Measurements from ENCODE around the gene RPL18A.

RPL18A gene

GRCh38 chr19:17855280-17856152 lies 4.2 kb upstream of the RPL18A start:
- no peak overlapping the region for H3K9ac ChIP-seq (ENCODE audit: low read depth in 1 of 2, low read length in 2 of 2)

DNA sequence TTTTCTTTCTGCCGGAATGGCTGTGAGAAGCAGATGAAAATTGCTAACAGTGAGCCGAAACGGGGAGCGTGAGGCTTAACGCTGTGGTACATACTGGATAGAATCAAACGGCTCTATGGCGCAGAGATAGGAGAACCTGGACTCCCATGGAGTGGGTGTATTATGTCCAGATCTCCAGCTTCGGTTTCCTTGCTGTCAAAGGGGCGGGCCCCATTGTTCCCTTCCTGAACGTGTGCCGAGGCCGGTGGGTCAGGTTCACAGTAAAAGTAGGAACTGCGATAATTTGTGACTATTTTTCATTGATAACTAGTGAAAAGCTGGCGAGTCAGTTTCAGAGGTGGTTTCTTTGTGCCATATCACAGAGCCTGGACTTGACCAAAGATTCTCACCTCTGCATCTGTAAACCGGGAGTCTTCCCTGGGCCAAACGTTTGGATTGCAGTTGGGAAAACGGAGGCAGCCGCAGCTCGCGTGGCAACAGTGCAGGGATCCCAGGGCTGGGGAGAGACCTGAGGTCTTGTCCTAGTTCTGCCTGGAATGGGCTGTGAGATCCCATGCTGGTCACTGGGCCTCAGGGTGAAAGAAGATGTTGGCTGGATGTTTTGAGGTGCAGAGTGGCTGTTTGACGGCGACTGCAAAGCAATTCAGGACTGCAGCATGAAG lies 752 bp downstream of the RPL18A start:
- peaks cover 25 to 37% of the 10 kb centered on the region in 2 donors for H3K36me3 ChIP-seq (ENCODE audit: control insufficient read depth in 1 of 2, insufficient read depth in 2 of 2, low read length in 2 of 2)
- no peak overlapping the region for H3K27ac ChIP-seq (ENCODE audit: low read depth, low read length)
- no peaks in the 10 kb centered on the region for H3K9me3 ChIP-seq (ENCODE audit: control insufficient read depth in 1 of 2, low read length in 2 of 2)
- peaks cover 29 to 34% of the 10 kb centered on the region in 2 donors for H3K4me1 ChIP-seq (ENCODE audit: control insufficient read depth in 1 of 2, insufficient read depth in 2 of 2, low read length in 2 of 2)
- peak overlapping the region; percentile 88 to 92 for H3K9ac ChIP-seq (ENCODE audit: low read depth in 1 of 2, low read length in 2 of 2)
- H3K4me3 ChIP-seq (ENCODE audit: low read depth in 1 of 2, low read length in 2 of 2), result peak overlapping the region; percentile 89 to 98
- no peaks in the 10 kb centered on the region for H3K27me3 ChIP-seq (ENCODE audit: control insufficient read depth in 1 of 2, insufficient read depth in 2 of 2, low read length in 2 of 2)

More at GRCh38 chr19:17855280-17856152, 4.2 kb upstream of the RPL18A start:
- Histone ChIP-seq H3K9me3 (ENCODE audit: control insufficient read depth in 1 of 2, low read length in 2 of 2) (no peaks in the 10 kb centered on the region), H3K27me3 (ENCODE audit: control insufficient read depth in 1 of 2, insufficient read depth in 2 of 2, low read length in 2 of 2) (no peaks in the 10 kb centered on the region), H3K36me3 (ENCODE audit: control insufficient read depth in 1 of 2, insufficient read depth in 2 of 2, low read length in 2 of 2) (no peaks in the 10 kb centered on the region), H3K4me3 (ENCODE audit: low read depth in 1 of 2, low read length in 2 of 2) (no peak overlapping the region), H3K27ac (ENCODE audit: low read depth, low read length) (no peak overlapping the region), H3K4me1 (ENCODE audit: control insufficient read depth in 1 of 2, insufficient read depth in 2 of 2, low read length in 2 of 2) (peaks cover 0 to 5% of the 10 kb centered on the region in 2 donors)

DNA sequence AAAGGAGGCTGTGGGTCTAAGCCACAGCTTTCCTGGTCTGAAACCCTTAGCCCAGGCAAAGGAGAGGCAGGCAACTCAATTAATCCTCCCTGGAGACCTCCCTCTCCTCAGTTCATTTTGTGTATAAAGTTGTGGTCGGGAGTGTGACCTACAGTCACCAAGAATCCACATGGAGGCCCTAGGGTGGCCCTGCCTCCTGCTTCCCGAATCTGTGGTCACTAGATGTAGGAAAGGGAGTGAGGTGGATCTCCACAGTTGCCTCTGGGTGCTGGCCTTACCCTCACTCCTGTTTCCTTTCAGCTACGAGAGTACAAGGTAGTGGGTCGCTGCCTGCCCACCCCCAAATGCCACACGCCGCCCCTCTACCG lies 1.3 kb downstream of the RPL18A start:
- Histone ChIP-seq H3K9me3 (ENCODE audit: control insufficient read depth in 1 of 2, low read length in 2 of 2) (no peaks in the 10 kb centered on the region), H3K27ac (ENCODE audit: low read depth, low read length) (no peak overlapping the region), H3K4me3 (ENCODE audit: low read depth in 1 of 2, low read length in 2 of 2) (peak overlapping the region; percentile 89 to 98), H3K36me3 (ENCODE audit: control insufficient read depth in 1 of 2, insufficient read depth in 2 of 2, low read length in 2 of 2) (peaks cover 25 to 38% of the 10 kb centered on the region in 2 donors), H3K27me3 (ENCODE audit: control insufficient read depth in 1 of 2, insufficient read depth in 2 of 2, low read length in 2 of 2) (no peaks in the 10 kb centered on the region), H3K4me1 (ENCODE audit: control insufficient read depth in 1 of 2, insufficient read depth in 2 of 2, low read length in 2 of 2) (peaks cover 35 to 39% of the 10 kb centered on the region in 2 donors), H3K9ac (ENCODE audit: low read depth in 1 of 2, low read length in 2 of 2) (peak overlapping the region; percentile 88 to 92)

GRCh38 chr19:17861542-17862402 lies 2.1 kb downstream of the RPL18A start:
- H3K4me3 ChIP-seq (ENCODE audit: low read depth in 1 of 2, low read length in 2 of 2), result peak overlapping the region; percentile 89 to 98
- H3K36me3 ChIP-seq (ENCODE audit: control insufficient read depth in 1 of 2, insufficient read depth in 2 of 2, low read length in 2 of 2), result peaks cover 25 to 38% of the 10 kb centered on the region in 2 donors
- peaks cover 37 to 41% of the 10 kb centered on the region in 2 donors for H3K4me1 ChIP-seq (ENCODE audit: control insufficient read depth in 1 of 2, insufficient read depth in 2 of 2, low read length in 2 of 2)
- no peaks in the 10 kb centered on the region for H3K9me3 ChIP-seq (ENCODE audit: control insufficient read depth in 1 of 2, low read length in 2 of 2)
- H3K9ac ChIP-seq (ENCODE audit: low read depth in 1 of 2, low read length in 2 of 2), result peak overlapping the region; percentile 88 to 92
- no peaks in the 10 kb centered on the region for H3K27me3 ChIP-seq (ENCODE audit: control insufficient read depth in 1 of 2, insufficient read depth in 2 of 2, low read length in 2 of 2)
- no peak overlapping the region for H3K27ac ChIP-seq (ENCODE audit: low read depth, low read length)

DNA sequence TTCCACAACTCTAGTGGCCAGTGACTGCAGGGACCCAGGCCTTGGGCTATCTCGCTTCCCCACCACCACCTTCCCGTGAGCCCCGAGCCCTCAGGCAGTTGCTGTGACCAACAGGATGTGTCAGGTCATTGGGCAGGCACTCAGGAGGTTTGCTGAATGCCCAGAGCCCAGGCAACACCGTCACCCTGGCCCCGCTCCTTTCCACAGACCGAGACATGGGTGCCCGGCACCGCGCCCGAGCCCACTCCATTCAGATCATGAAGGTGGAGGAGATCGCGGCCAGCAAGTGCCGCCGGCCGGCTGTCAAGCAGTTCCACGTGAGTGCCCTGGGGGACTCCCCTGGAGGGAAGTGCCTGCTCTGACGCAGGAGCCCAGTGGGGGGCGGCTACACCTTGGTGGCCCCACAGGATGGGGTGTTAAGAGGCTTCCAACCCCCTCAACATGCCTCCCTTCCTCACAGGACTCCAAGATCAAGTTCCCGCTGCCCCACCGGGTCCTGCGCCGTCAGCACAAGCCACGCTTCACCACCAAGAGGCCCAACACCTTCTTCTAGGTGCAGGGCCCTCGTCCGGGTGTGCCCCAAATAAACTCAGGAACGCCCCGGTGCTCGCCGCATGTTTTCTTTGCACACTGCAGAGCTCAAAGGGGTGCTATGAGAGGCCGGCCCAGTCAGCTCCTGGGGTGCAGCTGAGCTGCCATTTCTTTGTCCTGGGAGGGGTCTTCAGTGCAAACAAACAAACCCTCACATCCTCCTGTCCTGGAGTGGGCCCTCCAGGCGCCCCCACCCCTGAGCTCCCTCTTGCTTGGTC lies 3.2 kb downstream of the RPL18A start:
- H3K4me1 ChIP-seq (ENCODE audit: control insufficient read depth in 1 of 2, insufficient read depth in 2 of 2, low read length in 2 of 2), result peaks cover 43 to 46% of the 10 kb centered on the region in 2 donors
- no peaks in the 10 kb centered on the region for H3K9me3 ChIP-seq (ENCODE audit: control insufficient read depth in 1 of 2, low read length in 2 of 2)
- no peak overlapping the region for H3K27ac ChIP-seq (ENCODE audit: low read depth, low read length)
- H3K27me3 ChIP-seq (ENCODE audit: control insufficient read depth in 1 of 2, insufficient read depth in 2 of 2, low read length in 2 of 2), result no peaks in the 10 kb centered on the region
- H3K36me3 ChIP-seq (ENCODE audit: control insufficient read depth in 1 of 2, insufficient read depth in 2 of 2, low read length in 2 of 2), result peaks cover 25 to 38% of the 10 kb centered on the region in 2 donors
- H3K4me3 ChIP-seq (ENCODE audit: low read depth in 1 of 2, low read length in 2 of 2), result no peak overlapping the region
- no peak overlapping the region for H3K9ac ChIP-seq (ENCODE audit: low read depth in 1 of 2, low read length in 2 of 2)

GRCh38 chr19:17863520-17864182 lies 3.9 kb downstream of the RPL18A start:
- H3K9me3 ChIP-seq (ENCODE audit: control insufficient read depth in 1 of 2, low read length in 2 of 2), result no peaks in the 10 kb centered on the region
- peaks cover 43 to 46% of the 10 kb centered on the region in 2 donors for H3K4me1 ChIP-seq (ENCODE audit: control insufficient read depth in 1 of 2, insufficient read depth in 2 of 2, low read length in 2 of 2)
- H3K36me3 ChIP-seq (ENCODE audit: control insufficient read depth in 1 of 2, insufficient read depth in 2 of 2, low read length in 2 of 2), result peaks cover 25 to 38% of the 10 kb centered on the region in 2 donors
- no peaks in the 10 kb centered on the region for H3K27me3 ChIP-seq (ENCODE audit: control insufficient read depth in 1 of 2, insufficient read depth in 2 of 2, low read length in 2 of 2)
- no peak overlapping the region for H3K9ac ChIP-seq (ENCODE audit: low read depth in 1 of 2, low read length in 2 of 2)
- peak overlapping the region; percentile 17 for H3K27ac ChIP-seq (ENCODE audit: low read depth, low read length)
- H3K4me3 ChIP-seq (ENCODE audit: low read depth in 1 of 2, low read length in 2 of 2), result no peak overlapping the region

- Histone ChIP-seq H3K9me3 (ENCODE audit: control insufficient read depth in 1 of 2, low read length in 2 of 2) (no peaks in the 10 kb centered on the region), H3K27me3 (ENCODE audit: control insufficient read depth in 1 of 2, insufficient read depth in 2 of 2, low read length in 2 of 2) (peaks cover 8 to 11% of the 10 kb centered on the region in 2 donors), H3K4me1 (ENCODE audit: control insufficient read depth in 1 of 2, insufficient read depth in 2 of 2, low read length in 2 of 2) (peaks cover 41 to 42% of the 10 kb centered on the region in 2 donors), H3K4me3 (ENCODE audit: low read depth in 1 of 2, low read length in 2 of 2) (no peak overlapping the region), H3K27ac (ENCODE audit: low read depth, low read length) (peak overlapping the region; percentile 26), H3K36me3 (ENCODE audit: control insufficient read depth in 1 of 2, insufficient read depth in 2 of 2, low read length in 2 of 2) (peaks cover 25 to 38% of the 10 kb centered on the region in 2 donors), H3K9ac (ENCODE audit: low read depth in 1 of 2, low read length in 2 of 2) (peak overlapping the region in 1 of 2 donors; percentile 6)
These were observed 5.9 kb downstream of the RPL18A start for GRCh38 chr19:17865364-17866311.

GRCh38 chr19:17866312-17866963 lies 6.7 kb downstream of the RPL18A start:
- H3K36me3 ChIP-seq (ENCODE audit: control insufficient read depth in 1 of 2, insufficient read depth in 2 of 2, low read length in 2 of 2), result peaks cover 23 to 36% of the 10 kb centered on the region in 2 donors
- H3K27me3 ChIP-seq (ENCODE audit: control insufficient read depth in 1 of 2, insufficient read depth in 2 of 2, low read length in 2 of 2), result peaks cover 16 to 19% of the 10 kb centered on the region in 2 donors
- H3K9me3 ChIP-seq (ENCODE audit: control insufficient read depth in 1 of 2, low read length in 2 of 2), result no peaks in the 10 kb centered on the region
- H3K9ac ChIP-seq (ENCODE audit: low read depth in 1 of 2, low read length in 2 of 2), result no peak overlapping the region
- H3K27ac ChIP-seq (ENCODE audit: low read depth, low read length), result no peak overlapping the region
- H3K4me3 ChIP-seq (ENCODE audit: low read depth in 1 of 2, low read length in 2 of 2), result no peak overlapping the region
- H3K4me1 ChIP-seq (ENCODE audit: control insufficient read depth in 1 of 2, insufficient read depth in 2 of 2, low read length in 2 of 2), result peaks cover 33 to 34% of the 10 kb centered on the region in 2 donors

All from duodenal mucosa (tissue), 2 donors.